ENCODE data around the gene RTRAF.
A peak's percentile ranks its signal among the peaks of the same experiment; 100 is the strongest.

The RTRAF gene

DNA sequence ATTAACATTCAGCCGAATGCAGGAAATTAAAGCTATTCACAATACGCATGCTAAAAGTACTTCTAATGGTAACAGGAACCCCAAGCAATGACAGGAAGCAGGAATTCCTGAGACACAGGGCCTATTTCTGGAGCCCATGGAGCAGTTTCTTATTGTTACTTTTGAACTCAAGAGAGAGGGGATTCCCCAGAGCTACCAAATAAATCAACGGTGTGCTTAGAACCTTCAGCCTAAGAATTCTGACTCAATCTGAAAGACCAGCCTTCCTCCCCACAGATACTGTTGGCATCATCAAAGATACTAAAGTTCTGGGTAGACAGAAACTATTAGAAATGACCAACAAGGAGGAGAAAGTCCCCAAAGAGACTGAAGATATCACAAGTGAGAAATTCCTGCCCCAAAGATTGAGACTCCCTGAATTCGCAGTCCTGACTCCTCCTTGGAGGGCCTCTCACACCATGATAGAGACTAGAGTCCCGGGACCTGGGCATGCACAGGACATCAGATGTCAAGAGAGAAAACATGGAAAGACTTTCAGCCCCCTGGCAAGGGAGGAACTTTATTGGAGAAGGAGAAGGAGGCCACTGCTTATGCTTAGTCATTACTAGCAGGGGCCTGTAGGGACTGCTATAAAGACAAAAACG, 32.7 kb downstream of the RTRAF start:
- DNase-seq = no peak

DNA sequence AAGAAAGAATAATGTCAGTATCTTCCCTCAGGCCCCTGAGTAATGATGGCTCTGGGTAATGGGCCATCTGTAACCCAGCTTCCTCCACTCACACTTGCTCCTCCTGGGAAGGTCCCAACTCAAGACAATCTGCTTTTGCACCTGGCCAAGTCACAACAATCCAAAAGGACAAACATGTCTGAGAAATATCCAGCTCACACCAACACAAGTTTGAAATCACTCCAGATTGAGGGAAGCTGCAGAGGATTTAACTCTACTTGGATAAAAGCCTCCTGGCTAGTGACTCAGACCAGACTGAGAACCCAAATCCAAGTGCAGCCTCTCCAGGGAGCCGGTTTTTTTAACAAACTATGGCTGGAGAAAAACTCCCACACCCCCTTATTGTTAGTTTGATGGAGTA, 34.2 kb downstream of the RTRAF start:
- DNase-seq = no peak

DNA sequence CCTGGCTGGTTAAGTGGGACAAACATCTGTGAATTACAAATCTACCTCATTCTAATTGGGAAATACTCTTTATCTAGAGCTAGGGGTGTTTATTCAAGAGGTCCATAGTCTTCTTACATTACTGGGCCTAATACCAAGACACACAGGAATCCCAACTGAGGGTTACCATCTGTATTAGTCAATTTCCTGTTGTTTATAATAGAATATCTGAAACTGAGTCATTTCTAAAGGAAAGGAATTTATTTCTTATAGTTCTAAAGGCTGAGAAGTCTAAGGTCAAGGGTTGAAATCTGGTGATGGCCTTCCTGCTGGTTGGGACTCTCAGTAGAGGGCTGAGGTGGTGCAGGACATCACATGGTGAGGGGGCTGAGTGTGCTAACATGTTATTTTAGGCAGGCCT, 36.0 kb downstream of the RTRAF start:
- no peak for DNase-seq

DNA sequence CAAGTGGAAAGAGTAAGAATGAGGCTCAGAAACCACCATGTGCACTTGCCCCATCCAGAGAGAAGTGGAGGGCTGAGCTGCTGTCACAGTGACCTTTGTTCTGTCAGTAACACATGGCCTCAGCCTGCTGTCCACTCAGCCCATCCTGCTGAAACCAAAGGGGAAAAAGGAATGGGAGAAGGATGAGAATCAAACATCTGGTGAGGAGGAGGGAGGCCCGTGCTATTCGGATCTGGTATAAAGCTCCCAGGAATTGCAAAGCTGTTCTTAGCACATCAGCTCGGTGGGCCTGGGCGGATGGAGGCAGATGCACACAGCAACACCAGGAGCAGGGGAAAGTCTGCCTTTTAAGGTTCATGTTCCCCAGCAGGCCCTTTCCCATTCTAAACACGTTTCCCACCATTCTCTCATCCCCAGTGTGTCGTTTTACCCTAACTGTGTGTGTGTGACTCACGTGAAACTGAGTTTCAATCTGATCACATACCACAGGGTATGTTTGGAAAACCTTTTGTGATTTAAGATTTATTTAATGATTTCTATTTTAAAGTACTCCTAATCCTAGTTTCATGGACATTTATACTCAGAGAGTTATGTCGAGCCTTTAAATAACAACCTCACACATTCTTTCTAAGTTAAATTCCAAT, 36.8 kb downstream of the RTRAF start:
- DNase-seq = no peak

DNA sequence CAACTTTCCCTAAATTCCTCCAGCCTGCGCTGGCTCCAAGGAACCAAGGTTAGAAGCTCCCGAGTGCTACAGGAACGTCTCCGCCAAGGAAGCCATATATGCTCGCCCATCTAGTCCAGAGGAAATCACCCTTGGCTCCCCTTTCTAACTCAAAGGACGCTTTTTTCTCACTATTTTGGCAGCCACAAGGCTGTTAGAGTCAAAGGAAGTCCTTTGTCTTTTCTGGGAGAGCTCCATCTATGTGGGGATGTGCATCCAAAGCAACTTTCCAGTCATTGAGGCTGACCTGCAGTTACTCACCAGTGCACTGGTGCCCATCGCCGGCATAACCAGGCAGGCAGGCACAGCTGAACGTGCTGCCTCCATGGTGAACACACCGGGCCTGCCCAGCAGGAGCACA, 37.6 kb downstream of the RTRAF start:
- no peak for DNase-seq

DNA sequence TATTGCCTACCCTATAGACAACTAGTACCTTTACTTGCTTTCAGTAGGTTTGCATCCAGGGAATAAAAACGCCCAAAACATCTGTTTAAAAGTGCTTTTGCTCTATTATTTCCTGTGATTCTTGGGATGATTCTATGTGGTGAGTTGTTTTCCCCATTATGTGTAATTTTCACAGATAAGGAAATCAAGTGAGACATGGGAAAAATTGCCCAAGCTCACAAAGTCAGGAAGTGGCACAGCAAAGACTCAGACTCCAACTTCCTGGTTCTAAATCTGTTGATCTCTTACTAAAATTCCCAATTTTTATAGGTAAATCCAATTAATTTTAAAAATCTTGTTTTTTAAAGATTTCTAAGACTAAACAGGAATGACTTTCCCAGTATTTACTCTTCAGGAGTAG, 40.5 kb downstream of the RTRAF start:
- no peak for DNase-seq

DNA sequence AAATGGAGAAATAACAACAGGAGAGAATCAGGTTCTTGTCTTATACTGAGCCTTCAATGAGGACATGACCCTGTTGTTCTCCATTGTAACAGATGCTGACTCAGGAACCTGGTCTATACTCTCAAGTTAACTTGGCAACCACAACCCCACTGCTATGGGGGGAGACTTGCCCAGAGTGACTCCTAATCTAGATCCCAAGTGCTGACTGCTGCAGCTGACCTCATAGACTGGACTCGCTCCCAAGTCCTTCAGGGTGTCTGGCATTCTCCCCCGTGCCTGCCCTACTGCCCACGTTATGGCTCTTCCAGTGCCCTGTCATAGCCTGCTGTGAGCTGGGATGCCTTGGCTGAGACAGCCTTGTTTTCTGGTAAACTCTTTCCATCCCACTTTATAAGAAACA, 42.4 kb downstream of the RTRAF start:
- no peak for DNase-seq

DNA sequence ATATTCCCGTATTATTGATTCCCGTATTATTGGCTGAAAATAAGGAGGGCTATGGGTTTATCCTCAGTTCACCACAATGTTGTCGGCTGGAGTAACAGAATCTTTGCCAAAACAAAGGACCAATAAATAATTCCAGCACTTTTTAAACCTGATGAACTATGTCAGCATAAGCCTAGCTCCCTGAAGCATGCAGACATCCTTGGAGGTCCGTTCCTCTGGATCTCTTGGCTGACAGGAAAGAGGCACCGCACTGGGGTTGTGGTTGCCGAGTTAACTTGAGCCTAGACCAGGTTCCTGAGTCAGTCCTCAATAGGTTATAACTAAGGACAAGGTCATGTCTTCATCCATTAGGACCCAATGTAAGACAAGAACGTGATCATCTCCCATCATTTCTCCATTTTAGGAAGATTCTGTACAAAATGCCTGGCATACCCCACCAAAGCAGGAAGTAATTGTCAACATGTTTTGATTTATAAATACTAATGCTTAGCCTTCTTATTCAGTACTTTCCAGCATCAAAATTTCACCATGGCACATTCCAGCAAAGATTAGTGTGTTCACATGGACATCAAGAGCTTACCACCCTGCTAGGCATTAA, 43.0 kb downstream of the RTRAF start:
- no peak for DNase-seq

DNA sequence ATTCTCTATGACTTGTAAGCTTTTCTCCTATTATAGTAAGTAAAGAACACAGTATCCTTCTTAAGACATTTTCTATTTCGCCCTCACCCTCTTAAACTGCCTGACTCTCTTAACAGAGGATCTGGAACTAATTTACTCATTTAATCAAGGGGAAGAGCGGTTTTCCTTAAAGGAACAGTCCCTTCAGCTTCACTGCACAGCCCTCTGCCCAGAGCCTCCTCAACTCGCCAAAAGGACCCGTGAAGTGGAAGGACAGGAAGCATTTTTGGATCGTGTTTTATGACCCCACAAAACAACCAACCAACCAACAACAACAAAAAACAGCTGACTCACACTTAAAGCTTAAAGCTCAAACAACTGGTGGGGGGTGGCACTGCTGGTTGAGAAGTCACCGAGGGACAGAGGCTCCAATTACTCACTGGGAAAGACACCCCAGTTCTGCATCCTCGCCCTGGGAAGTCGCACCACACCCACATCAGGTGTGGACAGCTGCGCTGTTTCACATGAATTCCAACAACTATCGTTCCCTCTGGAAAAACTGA, 43.8 kb downstream of the RTRAF start:
- DNase-seq = no peak

DNA sequence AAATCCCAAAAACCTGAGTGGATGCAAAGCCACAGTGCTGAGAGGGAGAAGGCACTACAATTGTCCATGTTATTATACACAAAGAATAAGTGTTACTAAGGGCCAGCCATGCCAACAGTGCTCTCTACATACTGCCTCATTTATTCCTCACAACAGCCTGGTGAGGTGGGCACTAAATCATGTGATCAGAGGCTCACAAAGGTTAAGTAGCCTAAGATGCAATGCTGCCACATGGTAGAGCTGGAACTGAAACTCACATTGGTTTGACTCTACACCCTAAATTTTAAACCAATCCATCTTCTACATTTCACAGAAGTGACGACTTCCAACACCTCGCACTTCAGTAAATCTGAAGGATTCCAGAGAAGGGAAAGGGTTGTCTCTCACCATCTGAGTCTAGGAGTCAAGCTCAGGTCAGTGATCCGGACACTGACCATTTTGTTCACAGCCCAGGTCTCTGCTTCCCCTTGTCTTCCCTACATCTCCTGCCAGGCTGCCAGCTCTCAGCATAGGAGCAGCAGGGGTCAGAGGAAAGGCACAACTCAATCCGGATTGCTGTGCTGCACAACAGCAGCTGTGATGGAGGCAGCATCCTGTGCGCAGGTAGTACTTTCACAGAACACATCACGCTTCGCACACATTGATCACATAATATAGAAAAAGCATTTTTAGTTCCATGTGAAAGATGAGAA, 49.9 kb downstream of the RTRAF start:
- no peak for DNase-seq

DNA sequence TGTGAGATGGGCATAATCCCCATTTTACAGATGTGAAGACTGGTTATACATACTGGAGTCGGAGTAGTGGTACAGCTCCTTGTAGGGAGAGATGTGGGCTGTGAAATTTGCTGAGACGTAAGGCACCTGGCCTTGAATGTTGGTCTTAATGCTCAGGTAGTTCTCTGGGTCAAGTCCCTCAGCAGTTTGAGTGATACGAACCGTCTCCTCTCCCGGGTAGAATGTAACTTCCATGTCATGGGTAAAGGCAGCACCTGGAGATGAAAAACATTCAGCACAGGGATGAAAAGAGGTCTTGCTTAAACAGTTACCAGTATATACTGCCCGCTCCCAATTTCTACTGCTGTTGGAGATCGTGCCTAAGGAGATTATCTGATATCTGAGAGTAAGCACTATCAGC, 51.3 kb downstream of the RTRAF start:
- DNase-seq = no peak

DNA sequence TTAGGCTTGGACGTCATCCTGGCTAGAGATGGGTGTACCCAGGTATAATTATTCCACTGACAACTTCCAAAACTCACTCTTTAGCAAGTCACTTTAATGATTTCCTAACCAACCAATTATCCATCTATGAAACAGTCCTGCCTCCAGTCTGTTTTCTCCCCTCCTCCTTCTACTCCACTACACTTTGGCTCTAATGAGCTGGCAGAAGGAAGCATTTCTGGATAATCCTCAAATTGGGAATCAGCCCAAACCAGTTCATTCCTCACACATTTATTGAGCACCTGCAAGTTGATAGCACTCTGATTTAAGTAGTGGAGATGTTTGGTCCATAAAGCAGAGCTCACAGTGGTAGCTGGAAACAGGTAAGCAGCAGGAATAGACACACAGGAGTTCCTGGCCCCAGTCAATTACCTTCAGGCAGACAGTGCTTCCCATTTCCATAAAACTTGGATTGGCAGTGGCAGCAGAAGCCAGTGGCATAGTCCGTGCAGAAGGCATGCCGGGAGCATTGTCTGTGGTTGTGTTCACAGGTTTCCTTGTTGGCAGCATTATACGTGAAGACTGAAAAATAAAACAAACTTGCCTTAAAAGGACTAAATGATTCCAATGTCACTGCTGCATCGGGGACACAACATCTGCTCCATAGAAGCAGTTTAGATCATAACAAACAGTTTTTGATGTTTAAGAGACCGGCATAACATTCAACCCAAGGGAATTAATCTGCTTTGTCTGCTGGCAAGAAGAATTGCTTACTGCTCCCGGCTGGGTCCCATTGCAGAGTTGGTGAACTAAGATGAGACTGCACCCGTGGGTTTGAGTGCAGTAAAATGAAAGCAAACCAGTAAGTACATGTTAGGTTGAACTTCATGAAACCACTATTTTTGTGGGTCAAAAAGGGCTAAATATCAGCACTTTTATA, 53.3 kb downstream of the RTRAF start:
- no peak for DNase-seq

DNA sequence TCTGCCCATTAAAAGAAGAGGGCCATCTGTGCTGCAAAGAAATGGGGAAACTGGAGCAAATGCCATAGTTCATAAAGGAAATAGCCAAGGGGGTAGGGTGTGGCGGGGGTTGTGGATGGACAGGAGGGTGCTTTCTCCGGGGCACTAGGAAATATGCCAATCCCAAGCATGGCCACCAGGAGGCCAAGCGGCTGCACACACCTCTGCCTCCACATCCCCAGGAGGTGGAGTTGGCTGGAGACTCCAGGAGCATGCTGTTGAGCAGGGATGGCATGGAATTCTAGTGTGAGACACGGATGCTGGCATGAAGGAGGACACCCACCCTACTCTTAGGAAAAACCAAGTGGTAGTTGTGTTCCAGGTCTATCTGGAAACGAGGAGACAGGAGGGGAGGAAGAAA, 54.3 kb downstream of the RTRAF start:
- peak; percentile 26 for DNase-seq

DNA sequence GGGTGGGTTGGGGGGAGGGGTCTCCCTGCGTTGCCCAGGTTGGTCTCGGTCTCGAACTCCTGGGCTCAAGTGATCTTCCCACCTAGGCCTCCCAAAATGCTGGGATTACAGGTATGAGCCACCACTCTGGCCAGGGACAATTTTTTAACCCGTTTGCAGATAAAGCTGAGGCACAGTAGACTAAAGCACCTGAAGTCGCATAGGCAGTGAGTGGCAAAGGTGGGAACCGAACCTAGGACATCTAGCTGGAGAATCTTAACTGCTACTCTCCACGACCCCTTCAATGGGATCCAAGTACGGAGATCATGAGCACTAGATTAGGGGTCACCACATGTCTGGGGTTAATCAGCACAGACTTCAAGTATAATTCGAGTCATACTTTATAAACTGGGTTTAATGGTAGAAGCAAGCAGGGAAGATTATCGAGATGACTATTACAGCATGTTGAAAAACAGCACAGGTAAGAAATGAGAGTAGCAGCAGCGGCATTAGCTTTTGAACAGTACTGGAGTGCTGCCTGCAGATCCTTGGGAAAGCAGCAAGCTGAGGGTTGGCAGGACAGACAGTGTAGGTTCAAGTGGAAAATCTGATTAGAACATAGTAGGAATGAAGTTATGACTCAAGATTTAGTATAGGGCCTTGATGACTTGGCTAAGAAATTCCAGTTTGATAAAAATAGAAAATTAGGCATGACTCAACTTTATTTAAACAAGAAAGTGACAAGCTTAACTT, 55.6 kb downstream of the RTRAF start:
- no peak for DNase-seq

DNA sequence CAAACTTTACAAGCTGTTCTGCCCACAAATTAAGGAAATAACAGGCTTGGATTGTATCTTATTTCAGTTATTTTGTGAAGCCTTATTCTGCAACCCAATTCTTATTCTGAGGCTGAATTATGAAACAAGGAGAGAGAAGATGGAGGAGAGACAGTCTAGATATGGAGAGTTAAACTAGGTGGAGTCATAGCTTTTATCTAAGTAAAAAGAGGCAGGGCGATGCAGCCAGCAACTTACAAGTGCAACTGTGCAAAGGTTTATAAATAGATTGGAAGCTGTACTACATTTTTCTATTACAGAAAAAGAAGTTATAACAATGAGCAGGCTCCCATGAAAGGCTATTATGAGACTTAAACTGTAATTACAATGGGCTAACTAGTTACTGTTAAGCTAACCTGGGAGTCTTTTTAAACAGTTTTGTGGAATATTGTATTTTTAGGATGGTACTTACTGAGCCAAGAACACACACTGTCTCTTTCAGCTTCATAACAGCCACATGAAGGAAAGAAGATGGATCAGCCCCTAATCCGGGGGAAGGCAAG, 57.1 kb downstream of the RTRAF start:
- no peak for DNase-seq

DNA sequence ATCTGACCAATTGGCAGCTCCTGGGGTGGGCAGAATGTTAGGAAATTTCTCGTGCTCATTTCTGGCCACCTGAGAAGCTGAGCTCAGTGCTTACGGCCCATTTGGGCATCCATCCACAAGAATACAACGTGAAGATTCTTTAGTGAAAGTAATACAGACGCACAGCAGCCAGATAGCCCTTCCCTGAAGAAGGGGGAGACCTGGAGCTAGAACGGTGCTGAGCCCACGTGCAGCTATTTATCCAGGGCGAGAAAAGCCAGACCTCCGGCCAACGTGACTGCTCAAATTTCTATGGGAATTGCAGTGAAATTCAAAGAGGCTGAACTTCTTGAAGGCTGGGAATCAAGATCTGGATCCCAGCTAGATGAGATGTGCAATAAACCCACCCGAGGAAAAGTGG, 58.8 kb downstream of the RTRAF start:
- DNase-seq = no peak

DNA sequence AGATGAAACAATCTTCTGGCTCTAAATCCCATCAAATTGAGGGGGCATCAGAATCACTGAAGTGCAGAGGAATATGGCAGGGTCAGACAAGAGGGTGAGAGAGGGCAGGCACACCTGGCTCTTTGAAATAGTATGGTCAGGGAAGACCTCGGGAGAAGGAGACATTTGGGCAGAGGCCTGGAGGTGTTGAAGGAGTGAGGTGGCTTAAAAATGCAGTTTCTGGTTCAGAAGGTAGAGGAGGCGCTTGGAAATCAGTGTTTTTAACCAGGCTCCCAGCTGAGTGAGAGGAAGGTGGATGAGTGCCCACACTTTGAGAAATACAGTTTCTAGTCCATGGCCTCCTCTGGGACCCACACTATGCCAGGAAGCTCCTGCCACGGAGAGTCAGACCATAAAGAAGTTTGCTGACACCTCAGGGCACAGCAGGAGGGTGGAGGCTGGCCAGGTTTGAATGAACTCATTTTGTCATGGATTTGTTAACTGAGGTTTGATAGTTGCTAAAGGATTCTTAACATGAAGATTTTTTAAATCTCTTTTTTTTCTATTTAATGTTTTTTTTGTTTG, 59.4 kb downstream of the RTRAF start:
- DNase-seq = no peak

DNA sequence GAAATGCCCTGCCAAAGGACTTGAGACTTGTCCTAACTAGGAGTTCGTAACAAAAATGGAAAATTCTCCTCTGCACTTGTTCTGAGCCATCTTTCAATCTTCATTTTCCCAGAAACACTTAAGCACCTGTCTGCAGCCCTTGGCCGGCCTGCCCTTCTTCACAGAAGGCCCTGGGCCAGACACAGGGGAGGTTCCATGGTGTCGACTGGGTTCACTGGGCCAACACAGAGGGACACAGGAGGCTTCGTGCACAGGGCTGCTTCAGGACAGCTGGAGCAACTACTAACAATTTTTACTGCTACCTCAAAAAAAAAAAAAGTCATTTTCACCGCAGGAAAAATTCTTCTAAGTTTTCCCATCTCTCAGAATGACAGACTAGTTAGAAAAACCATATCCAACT, 59.9 kb downstream of the RTRAF start:
- no peak for DNase-seq

DNA sequence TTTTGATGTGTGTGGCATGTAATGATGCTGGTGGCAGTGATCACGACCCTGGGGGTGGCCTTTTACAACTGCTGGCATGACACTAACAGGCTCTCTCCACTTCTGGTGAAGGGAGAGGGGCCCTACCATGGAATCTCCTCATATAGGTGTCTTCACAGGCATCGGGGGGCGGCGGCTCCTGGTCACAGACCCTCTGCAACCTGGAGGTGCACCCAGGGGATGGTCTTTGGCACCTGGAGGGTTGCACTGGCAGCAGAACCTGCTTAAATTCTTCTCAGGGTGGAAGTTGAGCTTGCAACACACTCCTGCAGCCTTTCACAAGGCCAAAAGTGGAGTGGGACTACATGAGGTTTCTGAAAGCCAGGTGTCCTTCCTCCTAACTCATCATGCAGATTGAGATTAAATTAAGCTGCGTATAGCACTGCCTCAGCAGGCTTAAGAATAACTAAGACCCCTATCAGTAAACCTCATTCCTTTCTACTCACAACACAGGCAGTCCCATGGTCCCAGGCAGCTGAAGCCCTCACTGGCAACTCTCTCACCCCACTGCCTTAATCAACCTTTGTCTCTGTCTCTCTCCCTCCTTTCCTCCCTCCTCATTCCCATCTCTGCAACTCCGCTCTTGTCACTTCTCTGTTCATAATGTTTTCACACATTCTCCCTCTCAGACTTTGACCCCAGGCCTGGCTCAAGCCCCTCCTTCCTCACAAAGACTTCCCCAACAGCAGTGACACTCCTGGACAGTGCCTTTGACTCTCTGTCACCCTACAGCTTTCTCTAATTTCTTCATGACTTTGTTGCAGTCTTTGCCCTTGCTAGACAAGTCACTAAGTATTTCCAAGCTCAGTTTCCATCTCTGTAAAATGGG, 60.6 kb downstream of the RTRAF start:
- no peak for DNase-seq

DNA sequence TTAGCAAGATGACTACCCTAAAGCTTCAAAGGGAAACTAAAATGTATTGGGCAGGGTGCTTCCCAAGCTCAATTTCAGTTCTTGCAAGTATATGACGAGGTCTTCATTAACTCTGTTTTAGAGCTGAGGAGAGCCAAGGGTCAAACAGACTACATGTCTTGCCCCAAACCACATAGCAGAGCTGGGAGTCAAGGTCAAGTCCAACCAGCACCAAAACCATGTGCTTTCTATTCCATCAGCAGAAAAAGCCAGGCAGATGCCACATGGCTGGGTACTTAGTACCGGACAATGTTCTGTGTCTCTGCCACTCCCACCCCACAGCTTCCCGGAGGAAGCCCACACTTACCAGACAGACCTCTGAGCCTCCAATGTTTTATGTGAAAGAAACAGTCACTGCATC, 61.9 kb downstream of the RTRAF start:
- no peak for DNase-seq

Data from CD4-positive, alpha-beta T cell treated with Interleukin-6 for 4 hours (primary cell).